ENCODE measurements around the gene LYSMD3.

DNA sequence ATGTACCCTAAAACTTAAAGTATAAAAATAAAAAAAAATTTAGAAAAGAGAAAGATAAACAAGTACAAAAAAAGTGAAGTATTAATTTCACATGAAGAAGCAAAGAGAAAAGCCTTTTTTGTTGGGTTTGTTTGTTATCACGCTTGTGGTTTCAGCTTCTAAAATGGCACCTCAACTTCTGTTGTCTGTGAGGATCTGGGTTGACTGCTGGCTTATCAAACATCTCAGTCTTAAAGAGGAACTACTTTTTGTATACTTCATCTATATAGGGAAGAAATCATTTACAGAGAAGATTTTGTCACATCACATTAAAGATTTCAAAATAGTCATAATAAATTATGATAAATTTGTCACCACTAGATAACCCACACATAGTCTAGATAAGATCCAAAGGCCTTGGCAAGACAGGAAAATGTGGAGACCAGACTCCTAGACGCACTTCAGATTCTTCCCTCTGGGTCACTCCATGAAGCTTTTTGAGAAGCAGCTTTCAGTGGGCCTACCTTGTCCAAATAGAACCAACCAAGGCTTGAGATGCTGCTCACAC lies 20.4 kb upstream of the LYSMD3 start:
- no peak for TF ChIP-seq POLR2A (IDR thresholded peaks at IDR 0.05; ENCODE audit: low read depth)
- TF ChIP-seq, protein P1, sequence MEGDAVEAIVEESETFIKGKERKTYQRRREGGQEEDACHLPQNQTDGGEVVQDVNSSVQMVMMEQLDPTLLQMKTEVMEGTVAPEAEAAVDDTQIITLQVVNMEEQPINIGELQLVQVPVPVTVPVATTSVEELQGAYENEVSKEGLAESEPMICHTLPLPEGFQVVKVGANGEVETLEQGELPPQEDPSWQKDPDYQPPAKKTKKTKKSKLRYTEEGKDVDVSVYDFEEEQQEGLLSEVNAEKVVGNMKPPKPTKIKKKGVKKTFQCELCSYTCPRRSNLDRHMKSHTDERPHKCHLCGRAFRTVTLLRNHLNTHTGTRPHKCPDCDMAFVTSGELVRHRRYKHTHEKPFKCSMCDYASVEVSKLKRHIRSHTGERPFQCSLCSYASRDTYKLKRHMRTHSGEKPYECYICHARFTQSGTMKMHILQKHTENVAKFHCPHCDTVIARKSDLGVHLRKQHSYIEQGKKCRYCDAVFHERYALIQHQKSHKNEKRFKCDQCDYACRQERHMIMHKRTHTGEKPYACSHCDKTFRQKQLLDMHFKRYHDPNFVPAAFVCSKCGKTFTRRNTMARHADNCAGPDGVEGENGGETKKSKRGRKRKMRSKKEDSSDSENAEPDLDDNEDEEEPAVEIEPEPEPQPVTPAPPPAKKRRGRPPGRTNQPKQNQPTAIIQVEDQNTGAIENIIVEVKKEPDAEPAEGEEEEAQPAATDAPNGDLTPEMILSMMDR (IDR thresholded peaks at IDR 0.05), result no peak
- TF ChIP-seq POLR2AphosphoS5 (IDR thresholded peaks at IDR 0.05), result no peak
- no peak for TF ChIP-seq EP300 (IDR thresholded peaks at IDR 0.05)
